COR-L47 (cell line): ENCODE measurements around the gene SLIT1.

Experiments
- DNase-seq: peaks from one replicate; lab custom pipeline; 2025; lab: John Stamatoyannopoulos, UW

Gene SLIT1

DNA sequence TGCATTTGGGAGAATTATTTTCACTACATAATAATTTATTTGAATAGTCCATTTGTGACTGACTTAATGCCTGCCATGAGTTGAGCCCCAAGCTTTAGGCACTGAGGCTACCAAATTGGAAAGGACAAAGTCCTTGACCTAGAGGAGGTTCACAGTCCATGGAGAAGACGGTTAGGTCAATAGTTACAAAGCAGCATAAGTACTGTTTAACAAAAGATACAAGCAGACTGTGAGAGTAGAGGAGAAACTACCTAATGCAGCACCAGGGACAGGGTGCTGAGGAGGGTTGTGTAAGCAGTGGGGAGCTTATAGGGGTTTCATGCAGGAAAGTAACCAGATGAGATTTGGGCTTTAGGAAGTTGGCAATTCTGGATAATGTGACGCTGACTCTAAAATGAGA is 214.4 kb downstream of the SLIT1 start:
- no peak for DNase-seq

DNA sequence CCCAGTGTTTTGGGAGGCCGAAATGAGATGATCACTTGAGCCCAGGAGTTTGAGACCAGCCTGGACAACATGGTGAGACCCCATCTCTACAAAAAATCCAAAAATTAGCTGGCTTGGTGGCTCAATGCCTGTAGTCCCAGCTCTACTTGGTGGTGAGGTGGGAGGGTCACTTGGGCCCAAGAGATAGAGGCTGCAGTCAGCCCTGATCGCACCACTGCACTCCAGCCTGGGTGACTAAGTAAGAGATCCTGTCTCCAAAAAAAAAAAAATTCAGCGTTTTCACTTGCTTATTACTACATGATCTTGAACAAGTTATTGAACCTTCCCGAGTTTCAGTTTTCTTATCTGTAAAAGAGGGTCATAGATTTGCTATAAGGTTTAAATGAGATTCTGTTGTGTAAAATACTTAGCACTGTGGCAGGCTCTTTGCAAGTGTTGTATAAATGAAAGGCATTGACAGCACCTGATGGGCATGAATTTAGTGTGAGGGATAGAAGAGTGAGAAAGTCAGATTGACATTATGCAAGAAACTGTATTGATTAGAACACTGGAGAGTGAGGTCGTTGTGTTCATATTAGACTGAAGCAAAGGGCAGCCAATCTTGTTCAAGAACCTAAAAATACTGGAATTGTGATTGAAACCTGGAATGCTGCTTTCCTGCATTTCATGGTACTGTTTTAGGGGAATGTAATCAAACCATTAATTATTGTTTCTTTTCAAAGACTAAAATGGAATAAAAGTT is 216.9 kb downstream of the SLIT1 start:
- no peak for DNase-seq

DNA sequence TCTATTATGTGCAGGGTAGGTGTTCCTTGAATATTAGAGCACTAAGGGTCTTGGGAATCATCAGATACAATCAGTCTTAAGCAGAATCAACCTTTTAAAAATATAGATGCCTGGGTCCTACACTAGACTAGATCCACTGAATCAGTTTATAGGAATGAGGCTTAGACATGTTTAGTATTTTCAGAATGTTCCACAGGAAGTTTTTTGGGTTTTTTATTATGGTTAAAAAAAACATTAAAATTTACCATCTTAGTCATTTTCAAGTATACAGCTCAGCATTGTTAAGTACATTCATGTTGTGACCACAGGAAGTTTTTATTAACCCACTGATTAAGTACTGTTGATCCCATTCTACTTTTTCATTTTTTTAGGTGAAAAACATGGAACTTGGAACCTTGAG is 217.9 kb downstream of the SLIT1 start:
- DNase-seq, result no peak

DNA sequence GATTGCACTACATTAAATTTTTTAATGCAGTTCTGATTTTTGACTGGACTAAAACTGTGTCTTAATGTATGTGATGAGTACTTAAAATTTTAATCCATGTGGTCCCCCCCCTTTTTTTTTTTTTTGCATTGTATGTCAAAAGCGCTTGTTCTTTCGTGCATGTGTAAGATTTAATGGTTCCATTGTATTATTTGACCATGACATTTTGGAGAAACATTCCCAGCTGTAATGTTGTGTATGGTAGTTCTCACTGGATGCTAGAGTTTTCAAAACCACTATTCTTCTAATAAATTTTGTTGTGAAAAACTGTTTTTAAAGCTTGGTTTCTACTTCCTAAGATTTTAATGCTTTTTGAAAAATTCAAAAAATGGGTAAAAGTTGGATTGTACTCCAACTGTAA is 221.6 kb downstream of the SLIT1 start:
- no peak for DNase-seq

DNA sequence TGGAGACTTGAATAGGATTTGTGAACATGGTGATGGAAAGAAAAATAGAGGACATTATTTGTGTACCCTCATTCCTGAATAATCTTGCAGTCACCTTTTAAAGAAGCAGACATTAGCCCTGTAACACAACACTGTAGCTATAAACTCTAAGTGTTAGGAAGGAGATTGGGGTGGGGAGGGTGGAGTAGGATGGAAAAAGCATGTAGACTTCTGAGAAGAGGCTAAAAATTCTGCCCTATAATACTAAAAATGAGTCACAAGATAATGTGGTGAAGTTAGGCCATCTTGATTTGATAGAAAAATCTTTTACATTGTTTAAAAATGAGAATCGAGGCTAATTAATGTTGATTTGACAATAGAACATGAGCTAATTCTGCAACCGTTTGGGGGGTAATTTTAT is 224.9 kb downstream of the SLIT1 start:
- DNase-seq, result no peak

DNA sequence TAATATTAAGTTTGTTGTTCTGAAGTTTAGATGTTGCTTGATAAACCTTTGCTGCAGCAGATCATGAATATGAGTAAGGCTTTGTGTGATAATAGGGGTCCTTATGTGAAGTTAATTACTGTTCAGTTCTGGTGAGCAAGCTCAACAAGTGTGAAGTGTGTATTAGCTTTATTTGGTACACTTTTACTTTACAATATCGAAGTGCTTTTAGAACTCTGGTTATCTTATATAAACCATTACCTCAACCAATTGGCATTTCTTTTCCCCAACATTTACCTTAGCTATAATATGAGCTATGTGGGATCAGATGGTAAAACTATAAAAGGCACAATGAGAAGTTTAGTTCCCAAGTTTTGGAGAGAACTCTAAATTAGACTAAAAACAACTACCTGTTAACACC is 226.0 kb downstream of the SLIT1 start:
- no peak for DNase-seq

DNA sequence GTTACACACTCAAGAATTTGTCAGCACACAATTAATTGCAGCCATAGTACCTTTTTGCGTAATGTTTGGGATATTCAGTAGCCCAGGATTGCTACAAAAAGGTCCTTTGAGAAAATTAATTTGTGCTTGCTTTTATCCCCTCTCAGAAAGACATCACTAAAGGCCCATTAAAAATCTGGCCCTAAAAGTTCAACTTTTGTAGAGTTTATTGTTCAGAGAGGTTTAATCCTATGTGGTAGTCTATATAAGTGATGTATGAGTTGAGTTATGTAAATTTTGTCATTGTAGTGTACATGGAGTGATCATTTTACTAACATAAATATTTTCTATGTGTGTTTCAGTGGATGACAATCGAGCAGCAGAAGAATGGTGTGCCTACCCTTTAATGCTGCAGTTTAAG is 227.7 kb downstream of the SLIT1 start:
- DNase-seq, result no peak

DNA sequence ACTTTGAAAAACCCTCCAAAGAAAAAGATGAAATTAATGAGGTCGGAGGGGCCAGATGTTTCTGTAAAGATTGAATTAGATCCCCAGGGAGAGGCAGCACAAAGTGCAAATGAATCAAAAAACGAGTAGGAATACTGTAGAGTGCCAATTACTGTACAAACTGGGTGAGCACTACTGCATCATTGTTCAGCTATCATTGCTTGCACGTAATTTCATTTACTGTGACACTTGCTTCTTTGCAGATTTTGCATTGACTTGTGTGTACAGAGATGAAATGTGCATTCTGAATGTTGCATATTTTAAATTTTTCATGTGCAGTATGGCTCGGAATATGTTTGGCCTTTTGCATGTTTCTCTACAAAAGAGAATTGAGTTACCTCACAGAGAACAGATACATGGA is 230.0 kb downstream of the SLIT1 start:
- no peak for DNase-seq

DNA sequence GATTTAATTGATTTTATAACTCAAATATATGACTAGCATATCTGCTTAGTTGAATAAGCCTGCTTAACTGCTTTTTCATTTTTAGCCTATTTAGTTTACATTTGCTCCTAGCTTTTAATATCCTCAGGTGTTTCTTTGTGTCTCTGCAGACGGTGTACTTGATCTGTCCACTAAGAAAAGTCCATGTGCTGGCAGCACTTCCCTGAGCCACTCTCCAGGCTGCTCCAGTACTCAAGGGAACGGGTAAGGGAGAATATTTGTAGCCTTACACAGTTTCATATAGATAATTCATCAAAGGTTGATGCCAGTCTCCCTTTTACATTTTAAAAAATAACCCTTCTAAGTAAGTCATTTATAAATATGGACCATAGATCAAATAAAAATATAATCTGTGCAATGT is 233.8 kb downstream of the SLIT1 start:
- DNase-seq, result no peak

DNA sequence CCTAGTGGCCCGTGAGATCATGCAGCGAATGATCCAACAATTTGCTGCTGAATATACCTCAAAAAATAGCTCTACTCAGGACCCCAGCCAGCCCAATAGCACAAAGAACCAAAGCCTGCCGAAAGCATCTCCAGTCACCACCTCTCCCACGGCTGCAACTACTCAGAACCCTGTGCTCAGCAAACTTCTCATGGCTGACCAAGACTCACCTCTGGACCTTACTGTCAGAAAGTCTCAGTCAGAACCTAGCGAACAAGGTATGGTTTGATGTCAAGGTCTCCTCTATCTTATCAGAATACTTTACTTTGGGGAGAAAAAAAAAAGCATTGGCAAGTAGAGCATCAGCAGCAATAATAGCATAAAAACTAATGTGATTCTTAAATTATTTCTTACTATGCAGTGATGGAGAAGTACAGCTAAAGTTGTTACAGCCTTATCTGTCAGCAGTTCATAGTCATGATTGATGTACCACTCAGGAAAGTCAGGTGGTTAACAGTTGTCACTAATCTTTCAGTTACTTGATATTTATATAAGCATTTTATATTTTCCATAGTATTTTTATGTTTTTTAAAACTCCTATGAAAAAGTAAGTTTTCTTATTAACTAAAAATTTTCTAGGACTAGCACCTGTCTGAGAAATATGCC is 236.6 kb downstream of the SLIT1 start:
- DNase-seq, result no peak
